Liver (tissue), 3 donors: ENCODE data around the gene TOX4.

Experiments
- ATF3 ChIP-seq: IDR thresholded peaks from 2 replicates; pipeline ENCODE4 v1.6.1; 2016; ENCODE audit warnings: antibody characterized with exemption
- CTCF ChIP-seq: fragments of 150-350 bp; IDR thresholded peaks from 2 replicates; pipeline ENCODE4 v1.5.1; 2017; ENCODE audit warnings: improper control_type of control experiment, low read depth, low read length; ENCODE audit not compliant: missing input control
- EGR1 ChIP-seq, 2 donors: IDR thresholded peaks; 2 replicates each; pipeline ENCODE4 v1.6.1; 2016 to 2018; ENCODE audit warnings: antibody characterized with exemption in 2 of 2, low read depth in 2 of 2
- GABPA ChIP-seq, 2 donors: IDR thresholded peaks in 1 of 2; conservative IDR thresholded peaks in 1 of 2; 2 replicates each; pipeline ENCODE4 v1.6.1; 2016; ENCODE audit warnings: antibody characterized with exemption in 2 of 2, mild to moderate bottlenecking in 1 of 2, moderate library complexity in 1 of 2
- JUND ChIP-seq, 2 donors: IDR thresholded peaks; 2 replicates each; pipeline ENCODE4 v1.6.1; 2016; ENCODE audit warnings: antibody characterized with exemption in 2 of 2
- REST ChIP-seq: IDR thresholded peaks from 2 replicates; pipeline ENCODE4 v1.6.1; 2016; ENCODE audit warnings: antibody characterized with exemption, mild to moderate bottlenecking
- SP1 ChIP-seq: IDR thresholded peaks from 2 replicates; pipeline ENCODE4 v1.6.1; 2018; ENCODE audit warnings: antibody characterized with exemption, mild to moderate bottlenecking
- YY1 ChIP-seq: IDR thresholded peaks from 2 replicates; pipeline ENCODE4 v1.6.1; 2016; ENCODE audit warnings: antibody characterized with exemption, mild to moderate bottlenecking
- ZBTB33 ChIP-seq: IDR thresholded peaks from 2 replicates; pipeline ENCODE4 v1.6.1; 2016; ENCODE audit warnings: antibody characterized with exemption
- donor health status: healthy.
- donor health status: healthy.

GRCh38 chr14:21529515-21529914 lies 52.5 kb downstream of the TOX4 start:
- TF ChIP-seq CTCF (no peak), EGR1 (IDR thresholded peaks at IDR 0.05; ENCODE audit: low read depth in 2 of 2) (no peak), ATF3 (no peak), REST (no peak), YY1 (no peak), SP1 (no peak), GABPA (IDR thresholded peaks at IDR 0.05 in 1 of 2, conservative IDR thresholded peaks at IDR 0.05 in 1 of 2) (no peak), JUND (IDR thresholded peaks at IDR 0.05) (no peak), ZBTB33 (no peak)
